Fibroblast of the aortic adventitia (primary cell): ENCODE data around the gene FERMT1. TPM values are rescaled to one million over a fixed set of nuclear protein-coding genes. Genes with fewer than 3 reads are reported as not detected.
A peak's percentile ranks its signal among the peaks of the same experiment; 100 is the strongest.
"Not testable (repeated sequence)": the region's sequence is repeated elsewhere in the genome, so short reads cannot be mapped to it uniquely, and the experiment has no call there.

Experiments
- DNase-seq: peaks from one replicate; pipeline ENCODE4 v3.0.0-alpha.2; 2010; ENCODE audit warnings: low read depth
- H3K4me3 ChIP-seq: 2 replicates; pipeline ENCODE4 v1.5.1; 2011; ENCODE audit warnings: low read depth, mild to moderate bottlenecking, control low read depth, low read length, moderate library complexity
- CTCF ChIP-seq: IDR thresholded peaks from 2 replicates; pipeline ENCODE4 v1.5.1; 2011; ENCODE audit warnings: mild to moderate bottlenecking, low read length, control low read depth, inconsistent platforms; ENCODE audit not compliant: insufficient read depth
- total RNA-seq: library from RNA; depleted of rRNA; stranded (reverse); fragments of >200 nt; gene quantifications from 2 replicates; pipeline ENCODE4 v1.2.3, GENCODE V29; 2012; ENCODE audit warnings: low replicate concordance

Gene FERMT1
- total RNA-seq, 1 donor, result 8.8 TPM

- TF ChIP-seq CTCF, result no peak
- no peak overlapping the region for H3K4me3 ChIP-seq
- no peak for DNase-seq
Observed at GRCh38 chr20:6060213-6060612, 62.6 kb downstream of the FERMT1 start.

- no peak for TF ChIP-seq CTCF
- H3K4me3 ChIP-seq, result no peak overlapping the region
- DNase-seq, result peak; percentile 49
Observed at GRCh38 chr20:6058684-6059295, 64.0 kb downstream of the FERMT1 start.

- no peak overlapping the region for H3K4me3 ChIP-seq
- TF ChIP-seq CTCF, result no peak
- no peak for DNase-seq
Observed at GRCh38 chr20:6057691-6058090, 65.1 kb downstream of the FERMT1 start.

GRCh38 chr20:6057139-6057538, 65.7 kb downstream of the FERMT1 start:
- DNase-seq, result no peak
- no peak for TF ChIP-seq CTCF
- no peak overlapping the region for H3K4me3 ChIP-seq

GRCh38 chr20:6055981-6056569, 66.8 kb downstream of the FERMT1 start:
- no peak for DNase-seq
- no peak overlapping the region for H3K4me3 ChIP-seq
- no peak for TF ChIP-seq CTCF

GRCh38 chr20:6055161-6055783, 67.6 kb downstream of the FERMT1 start:
- DNase-seq, result no peak
- no peak overlapping the region for H3K4me3 ChIP-seq
- no peak for TF ChIP-seq CTCF

- H3K4me3 ChIP-seq, DNase-seq: not testable (repeated sequence)
Observed at GRCh38 chr20:6054689-6055051, 68.2 kb downstream of the FERMT1 start.
